K562 (cell line): ENCODE data around the gene SAMD14.

Experiments
- LCOR ChIP-seq: sonication (generic); formaldehyde crosslinking; IDR thresholded peaks from 2 replicates; pipeline ENCODE4 v1.8.0; 2022; ENCODE audit warnings: mild to moderate bottlenecking, missing genetic modification reagents
- SMC3 ChIP-seq: conservative IDR thresholded peaks from 2 replicates; pipeline ENCODE4 v1.6.1; 2011; ENCODE audit warnings: low read depth, low read length, improper control_type of control experiment; ENCODE audit not compliant: insufficient read depth
- ZNF184 ChIP-seq: sonication (generic); formaldehyde crosslinking; IDR thresholded peaks from 2 replicates; pipeline ENCODE4 v1.5.0; 2020; ENCODE audit warnings: missing genetic modification reagents
- TF ChIP-seq, protein P1 (sequence below), 3 experiments: IDR thresholded peaks in 2 of 3; conservative IDR thresholded peaks in 1 of 3; 2 replicates each; pipeline ENCODE4 v1.5.1; 2011 to 2012; ENCODE audit warnings: low read length in 3 of 3, mild to moderate bottlenecking in 3 of 3, control low read depth in 2 of 3, improper control_type of control experiment in 1 of 3, inconsistent platforms in 1 of 3, low read depth in 1 of 3, mixed read lengths in 1 of 3, moderate library complexity in 1 of 3; ENCODE audit not compliant: insufficient read depth in 2 of 3

DNA sequence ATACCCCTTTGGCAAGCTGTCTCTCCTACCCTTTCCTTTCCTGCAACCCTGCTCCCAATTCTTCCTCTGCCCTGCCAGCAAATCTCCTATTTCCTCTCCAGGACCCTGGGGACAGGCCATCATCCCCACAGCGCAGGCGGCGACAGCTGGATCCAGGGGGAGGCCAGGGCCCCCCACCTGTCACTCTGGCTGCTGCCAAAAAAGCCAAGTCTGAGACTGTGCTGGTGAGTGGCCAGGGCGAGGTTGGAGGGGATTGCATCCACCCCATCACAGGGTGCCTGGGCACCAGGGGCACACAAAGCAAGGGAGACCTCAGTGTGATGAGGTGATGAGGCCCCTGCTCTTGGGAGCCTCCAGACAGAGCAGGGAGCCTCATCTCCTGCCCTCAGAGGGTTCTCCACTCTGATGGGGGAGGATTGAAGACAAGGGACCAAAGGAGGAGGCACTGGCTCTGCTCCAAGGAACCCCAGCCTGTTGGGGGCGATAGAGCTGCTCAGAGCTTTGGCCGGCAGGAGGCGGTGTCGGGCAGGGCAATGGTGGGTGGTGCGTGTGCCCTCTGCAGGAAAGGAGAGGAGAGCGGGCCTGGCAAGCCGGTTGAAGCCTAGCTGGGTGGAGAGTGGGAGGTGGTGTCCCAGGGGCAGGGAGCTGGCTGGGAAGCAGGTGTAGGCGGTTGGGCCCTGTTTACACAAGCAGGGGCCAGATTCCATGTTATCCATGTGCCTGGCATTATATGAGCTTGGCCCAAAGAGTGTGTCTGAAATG lies 50.4 kb downstream of the SAMD14 start:
- TF ChIP-seq SMC3 (peak; percentile 63), LCOR (CRISPR knock-in tag) (no peak), ZNF184 (CRISPR knock-in tag) (no peak)
- TF ChIP-seq, protein P1, sequence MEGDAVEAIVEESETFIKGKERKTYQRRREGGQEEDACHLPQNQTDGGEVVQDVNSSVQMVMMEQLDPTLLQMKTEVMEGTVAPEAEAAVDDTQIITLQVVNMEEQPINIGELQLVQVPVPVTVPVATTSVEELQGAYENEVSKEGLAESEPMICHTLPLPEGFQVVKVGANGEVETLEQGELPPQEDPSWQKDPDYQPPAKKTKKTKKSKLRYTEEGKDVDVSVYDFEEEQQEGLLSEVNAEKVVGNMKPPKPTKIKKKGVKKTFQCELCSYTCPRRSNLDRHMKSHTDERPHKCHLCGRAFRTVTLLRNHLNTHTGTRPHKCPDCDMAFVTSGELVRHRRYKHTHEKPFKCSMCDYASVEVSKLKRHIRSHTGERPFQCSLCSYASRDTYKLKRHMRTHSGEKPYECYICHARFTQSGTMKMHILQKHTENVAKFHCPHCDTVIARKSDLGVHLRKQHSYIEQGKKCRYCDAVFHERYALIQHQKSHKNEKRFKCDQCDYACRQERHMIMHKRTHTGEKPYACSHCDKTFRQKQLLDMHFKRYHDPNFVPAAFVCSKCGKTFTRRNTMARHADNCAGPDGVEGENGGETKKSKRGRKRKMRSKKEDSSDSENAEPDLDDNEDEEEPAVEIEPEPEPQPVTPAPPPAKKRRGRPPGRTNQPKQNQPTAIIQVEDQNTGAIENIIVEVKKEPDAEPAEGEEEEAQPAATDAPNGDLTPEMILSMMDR (IDR thresholded peaks at IDR 0.05 in 2 of 3, conservative IDR thresholded peaks at IDR 0.05 in 1 of 3; ENCODE audit: insufficient read depth in 2 of 3, low read depth in 1 of 3, low read length in 3 of 3), result peak; percentile 99 to 100 (median 100)
